ENCODE measurements around the gene ZNF394.
"Not testable (repeated sequence)": the region's sequence is repeated elsewhere in the genome, so short reads cannot be mapped to it uniquely, and the experiment has no call there.

The ZNF394 gene

GRCh38 chr7:99499721-99500636 is at the start of gene ZNF394:
Gene ZNF394 (minus strand): TSS chr7:99500281. CDS start chr7:99500093, 188 bp downstream.
- peak; percentile 78 to 84 for DNase-seq

DNA sequence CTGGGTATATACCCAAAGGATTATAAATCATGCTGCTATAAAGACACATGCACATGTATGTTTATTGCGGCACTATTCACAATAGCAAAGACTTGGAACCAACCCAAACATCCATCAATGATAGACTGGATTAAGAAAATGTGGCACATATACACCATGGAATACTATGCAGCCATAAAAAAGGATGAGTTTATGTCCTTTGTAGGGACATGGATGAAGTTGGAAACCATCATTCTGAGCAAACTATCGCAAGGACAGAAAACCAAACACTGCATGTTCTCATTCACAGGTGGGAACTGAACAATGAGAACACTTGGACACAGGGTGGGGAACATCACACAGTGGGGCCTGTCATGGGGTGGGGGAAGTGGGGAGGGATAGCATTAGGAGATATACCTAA is 49.5 kb upstream of the ZNF394 start:
- DNase-seq, result not testable (repeated sequence)

GRCh38 chr7:99545308-99545707 is 45.2 kb upstream of the ZNF394 start:
- DNase-seq, result not testable (repeated sequence)

GRCh38 chr7:99543916-99544315 is 43.8 kb upstream of the ZNF394 start:
- DNase-seq, result no peak

DNA sequence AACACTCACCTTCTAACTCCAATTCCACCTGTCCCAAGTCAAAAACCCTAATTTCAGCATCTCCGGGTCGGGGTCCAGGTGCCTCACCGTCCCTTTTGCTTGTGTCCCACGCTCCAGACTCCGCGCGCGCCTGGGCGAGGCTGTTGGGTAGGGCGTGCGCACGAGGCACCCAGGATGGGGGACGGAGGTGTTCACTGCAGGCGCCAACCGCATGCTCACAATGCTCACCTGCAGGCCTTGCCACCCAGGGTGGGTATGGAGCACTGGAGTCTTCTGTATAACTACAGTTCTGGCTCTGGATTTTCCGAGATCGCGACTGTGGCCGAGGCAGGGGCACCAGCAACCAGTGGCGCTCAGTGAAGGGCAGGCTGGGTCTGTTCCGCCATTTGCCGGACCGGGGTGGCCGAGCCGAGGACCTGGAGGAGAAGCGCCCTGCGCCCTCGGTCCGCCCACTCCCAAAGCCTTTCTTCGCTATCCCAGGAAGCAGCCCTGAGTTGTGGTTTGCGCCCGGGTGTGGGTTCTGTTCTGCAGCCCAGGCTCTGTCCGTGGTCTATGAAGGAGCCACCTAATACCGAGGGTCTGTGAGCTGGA is 43.1 kb upstream of the ZNF394 start:
- DNase-seq, result no peak

DNA sequence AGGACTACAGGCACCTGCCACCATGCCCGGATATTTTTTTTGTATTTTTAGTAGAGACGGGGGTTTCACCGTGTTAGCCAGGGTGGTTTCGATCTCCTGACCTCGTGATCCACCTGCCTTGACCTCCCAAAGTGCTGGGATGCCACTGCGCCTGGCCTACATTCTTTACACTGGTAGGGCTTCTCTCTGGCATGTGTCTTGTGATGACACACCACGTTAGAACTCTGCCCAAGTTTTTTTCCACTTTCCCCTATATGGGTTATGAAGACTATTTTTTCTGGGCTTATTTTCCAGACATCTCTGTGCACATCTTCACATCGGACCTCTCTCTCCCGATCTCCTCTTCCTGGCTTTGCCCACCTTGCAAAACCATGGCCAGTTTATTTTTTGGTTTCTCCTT is 41.1 kb upstream of the ZNF394 start:
- no peak for DNase-seq

DNA sequence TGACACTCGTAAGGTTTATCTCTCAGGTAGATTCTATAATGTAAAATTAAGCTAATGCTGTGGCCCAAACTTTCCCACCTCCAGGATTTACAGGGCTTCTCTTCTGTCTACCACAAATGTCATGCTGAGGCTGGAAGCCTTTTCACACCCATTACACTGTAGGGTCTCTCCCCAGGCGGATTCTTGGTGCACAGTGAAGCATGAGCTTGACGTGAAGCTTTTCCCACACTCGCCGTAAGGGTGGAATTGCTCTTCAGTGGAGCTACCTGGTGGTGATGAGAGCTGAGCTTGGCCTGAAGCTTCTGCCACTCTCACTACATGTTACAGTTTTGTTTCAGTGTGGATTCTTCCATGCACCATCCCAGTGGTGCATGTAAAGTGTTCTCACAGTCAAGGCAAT is 40.5 kb upstream of the ZNF394 start:
- no peak for DNase-seq

DNA sequence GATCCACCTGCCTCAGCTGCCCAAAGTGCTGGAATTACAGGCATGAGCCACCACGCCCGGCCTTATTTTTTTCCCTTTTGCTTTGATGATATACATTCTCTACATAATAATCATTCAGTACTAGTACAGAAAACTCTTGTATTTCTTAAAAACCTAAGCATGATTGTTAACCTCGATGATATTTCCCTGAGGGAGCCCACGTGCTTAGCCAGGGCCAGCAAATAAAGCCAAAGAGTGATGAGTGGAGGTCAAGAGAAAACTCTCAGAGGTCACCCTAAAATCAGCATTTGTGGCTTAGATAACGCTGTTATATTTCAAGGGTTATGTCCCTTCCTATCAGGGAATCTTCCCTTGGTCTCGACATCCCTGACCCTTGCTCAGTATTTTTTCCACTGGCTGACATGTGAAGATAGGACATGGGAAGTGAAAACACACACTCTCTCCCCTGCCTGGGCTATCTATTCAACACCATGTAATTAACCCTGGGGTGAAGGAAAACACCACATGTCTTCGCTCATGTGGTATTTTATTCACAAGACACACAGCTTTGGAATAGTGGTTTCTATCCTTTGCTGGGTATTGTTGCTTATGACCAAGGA is 39.2 kb upstream of the ZNF394 start:
- no peak for DNase-seq

DNA sequence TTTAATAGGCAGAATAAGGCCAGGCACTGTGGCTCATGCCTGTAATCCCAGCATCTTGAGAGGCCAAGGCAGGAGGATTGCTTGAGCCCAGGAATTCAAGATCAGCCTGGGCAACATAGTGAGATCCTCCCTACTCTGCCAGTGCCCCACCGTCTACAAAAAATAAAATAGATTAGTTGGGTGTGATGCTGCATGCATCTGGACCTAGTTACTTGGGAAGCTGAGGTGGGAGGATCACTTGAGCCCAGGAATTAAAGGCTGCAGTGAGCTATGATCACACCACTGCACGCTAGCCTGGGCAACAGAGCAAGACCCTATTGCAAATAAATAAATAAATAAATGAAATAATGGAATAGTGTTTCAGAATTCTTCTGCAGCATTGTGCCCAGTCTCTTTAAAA is 35.6 kb upstream of the ZNF394 start:
- no peak for DNase-seq

GRCh38 chr7:99531354-99531765 is 31.3 kb upstream of the ZNF394 start:
- no peak for DNase-seq

DNA sequence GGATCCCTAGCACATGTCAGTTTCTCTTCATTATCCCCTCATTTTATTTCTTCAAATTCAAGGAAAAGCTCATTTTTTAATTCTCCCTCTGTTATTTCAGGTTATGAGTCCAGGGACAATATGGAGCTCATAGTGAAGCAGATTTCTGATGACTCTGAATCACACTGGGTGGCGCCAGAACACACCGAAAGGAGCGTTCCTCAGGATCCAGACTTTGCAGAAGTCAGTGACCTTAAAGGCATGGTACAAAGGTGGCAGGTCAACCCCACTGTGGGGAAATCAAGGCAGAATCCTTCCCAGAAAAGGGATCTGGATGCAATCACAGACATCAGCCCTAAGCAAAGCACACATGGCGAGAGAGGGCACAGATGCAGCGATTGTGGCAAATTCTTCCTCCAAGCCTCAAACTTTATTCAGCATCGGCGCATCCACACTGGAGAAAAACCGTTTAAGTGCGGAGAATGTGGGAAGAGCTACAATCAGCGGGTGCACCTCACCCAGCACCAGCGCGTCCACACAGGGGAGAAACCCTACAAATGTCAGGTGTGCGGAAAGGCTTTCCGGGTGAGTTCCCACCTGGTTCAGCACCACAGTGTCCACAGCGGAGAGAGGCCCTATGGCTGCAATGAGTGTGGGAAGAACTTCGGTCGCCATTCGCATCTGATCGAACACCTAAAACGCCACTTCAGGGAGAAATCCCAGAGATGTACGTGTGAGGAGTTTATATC is 25.8 kb upstream of the ZNF394 start:
- DNase-seq, result no peak

DNA sequence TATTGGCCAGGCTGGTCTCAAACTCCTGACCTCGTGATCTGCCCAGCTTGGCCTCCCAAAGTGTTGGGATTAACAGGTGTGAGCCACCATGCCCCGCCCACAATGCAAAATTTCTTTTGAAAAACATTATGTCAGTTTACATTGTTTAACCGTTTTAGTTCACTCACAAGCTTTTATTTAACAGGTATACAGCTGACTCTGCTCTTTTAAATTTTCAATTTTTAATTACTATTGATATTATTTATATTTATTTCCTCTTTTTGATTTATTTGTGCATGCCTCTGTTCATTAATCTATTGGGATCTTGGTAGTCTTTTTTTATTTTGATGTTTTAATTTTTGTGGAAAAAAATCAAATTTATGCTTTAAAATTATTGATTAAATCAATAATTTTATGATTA is 21.3 kb upstream of the ZNF394 start:
- no peak for DNase-seq

GRCh38 chr7:99514050-99514449 is 14.0 kb upstream of the ZNF394 start:
- DNase-seq, result no peak

GRCh38 chr7:99505324-99505662 is 5.2 kb upstream of the ZNF394 start:
- no peak for DNase-seq

DNA sequence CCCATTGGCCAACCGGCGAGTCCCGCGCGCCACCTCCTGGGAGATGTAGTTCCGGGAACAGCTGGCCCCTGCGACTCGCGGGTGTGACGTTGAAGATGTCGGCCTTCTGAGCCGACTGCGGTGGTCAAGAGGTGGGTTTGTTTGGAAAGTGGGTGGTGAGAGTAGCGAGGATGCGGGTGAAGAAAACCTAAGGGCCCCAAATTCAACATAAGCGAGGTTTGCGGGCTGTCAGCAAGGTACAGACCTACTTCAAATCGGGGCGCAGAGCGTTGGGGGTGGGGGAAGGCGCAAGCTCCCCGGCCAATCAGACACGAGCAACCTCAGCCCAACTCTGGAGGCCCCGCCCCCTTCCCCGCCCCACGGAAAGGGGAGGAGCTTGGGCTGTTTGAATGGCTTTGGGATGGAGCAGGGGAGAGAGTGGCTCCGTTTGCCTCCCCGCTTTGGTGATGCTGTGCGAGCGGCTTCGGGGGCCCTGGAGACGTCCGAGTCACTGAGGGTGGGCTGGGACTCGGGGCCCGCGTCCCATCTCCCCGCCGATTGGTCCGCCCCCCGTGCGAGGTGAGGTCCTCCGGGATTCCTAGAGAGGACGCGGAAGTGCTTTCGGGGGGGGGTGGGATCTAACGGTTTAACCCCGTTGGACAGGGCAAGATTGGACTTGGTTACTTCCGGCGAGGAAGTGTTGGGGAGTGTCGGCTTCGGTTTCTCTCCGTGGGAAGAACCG is 4.7 kb upstream of the ZNF394 start, which contains the start of gene ZKSCAN5:
ZKSCAN5 (plus strand) TSS at position 60 of the 721 bp plus-strand sequence. CDS start 1,383 bp downstream, outside the sequence.
- peak; percentile 90 to 91 for DNase-seq

DNA sequence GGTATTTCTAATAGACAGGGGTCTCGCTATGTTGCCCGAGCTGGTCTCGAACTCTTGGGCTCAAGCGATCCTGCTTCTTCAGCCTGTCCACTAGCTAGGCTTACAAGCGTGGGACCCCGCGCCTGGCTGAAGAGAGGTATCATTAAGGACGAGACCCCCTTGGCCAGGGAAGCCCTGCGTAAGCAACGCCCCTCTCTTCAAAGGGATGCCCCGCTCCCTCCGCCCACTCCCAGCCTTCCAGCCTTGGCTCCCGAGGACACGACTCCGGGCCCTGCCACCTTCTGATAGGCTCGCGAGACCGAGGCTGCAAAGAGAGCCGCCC is 4.2 kb upstream of the ZNF394 start:
- DNase-seq, result peak; percentile 91 to 96

DNA sequence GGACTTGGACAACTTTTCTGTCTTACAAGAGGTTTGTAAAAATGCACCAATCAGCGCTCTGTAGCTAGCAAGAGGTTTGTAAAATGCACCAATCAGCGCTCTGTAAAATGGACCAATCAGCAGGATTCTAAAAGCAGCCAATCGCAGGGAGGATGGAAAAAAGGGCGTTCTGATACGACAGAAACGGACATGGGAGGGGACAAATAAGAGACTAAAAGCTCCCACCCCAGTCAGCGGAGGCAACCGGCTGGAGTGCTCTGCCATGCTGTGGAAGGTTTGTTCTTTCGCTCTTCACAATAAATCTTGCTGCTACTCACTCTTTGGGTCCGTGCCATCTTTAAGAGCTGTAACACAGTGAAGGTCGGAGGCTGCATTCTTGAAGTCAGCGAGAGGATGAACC is 1.2 kb upstream of the ZNF394 start:
- not testable (repeated sequence) for DNase-seq

DNA sequence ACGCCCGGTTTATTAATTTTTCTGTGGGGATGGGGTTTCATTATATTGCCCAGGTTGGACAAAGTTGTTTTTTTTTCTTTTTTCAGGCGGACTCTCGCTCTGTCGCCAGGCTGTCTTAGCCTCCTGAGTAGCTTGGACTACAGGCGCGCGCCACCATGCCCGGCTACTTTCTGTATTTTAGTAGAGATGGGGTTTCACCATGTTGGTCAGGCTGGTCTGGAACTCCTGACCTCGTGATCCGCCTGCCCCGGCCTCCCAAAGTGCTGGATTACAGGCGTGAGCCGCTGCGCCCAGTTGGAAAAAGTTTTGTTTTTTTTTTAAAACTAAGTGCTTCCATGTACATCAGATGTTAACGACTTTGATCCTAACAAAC is 542 bp upstream of the ZNF394 start:
- DNase-seq, result no peak

DNA sequence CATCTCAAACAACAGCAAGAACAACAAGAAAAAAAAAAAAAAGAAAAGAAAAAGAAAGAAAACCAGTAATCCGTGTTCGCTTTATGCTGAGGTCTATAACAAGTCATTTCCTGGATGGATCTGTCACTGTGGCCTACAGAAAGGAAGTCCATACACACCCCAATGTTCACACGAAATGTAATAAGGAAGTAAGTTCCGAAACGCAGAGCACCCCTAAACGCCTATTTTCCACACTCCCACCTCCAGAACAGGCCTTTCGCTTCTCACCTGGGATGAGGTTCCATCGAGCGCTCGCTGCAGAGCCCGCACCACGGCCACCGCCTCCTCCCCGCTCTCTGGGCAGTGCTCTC is 735 bp downstream of the ZNF394 start:
- DNase-seq, result no peak

DNA sequence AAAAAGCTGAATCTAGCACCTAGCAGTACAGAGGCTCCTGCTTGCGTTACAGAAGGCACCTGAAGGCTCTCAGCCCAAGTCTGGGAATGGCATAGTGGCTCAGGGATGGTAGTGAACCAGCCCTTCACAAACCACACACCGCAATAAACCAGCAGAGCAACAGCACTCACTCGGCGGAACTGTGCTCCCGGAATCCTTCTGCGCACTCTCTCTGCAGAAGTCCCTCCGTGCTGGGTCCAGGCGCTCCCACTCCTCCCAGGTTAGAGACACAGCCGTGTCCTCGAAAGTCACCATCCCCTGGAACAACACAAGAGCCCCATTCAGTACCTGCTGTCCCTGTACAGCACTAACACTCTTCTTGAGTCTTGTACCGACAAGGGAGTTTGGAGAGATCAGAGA is 1.5 kb downstream of the ZNF394 start:
- no peak for DNase-seq

DNA sequence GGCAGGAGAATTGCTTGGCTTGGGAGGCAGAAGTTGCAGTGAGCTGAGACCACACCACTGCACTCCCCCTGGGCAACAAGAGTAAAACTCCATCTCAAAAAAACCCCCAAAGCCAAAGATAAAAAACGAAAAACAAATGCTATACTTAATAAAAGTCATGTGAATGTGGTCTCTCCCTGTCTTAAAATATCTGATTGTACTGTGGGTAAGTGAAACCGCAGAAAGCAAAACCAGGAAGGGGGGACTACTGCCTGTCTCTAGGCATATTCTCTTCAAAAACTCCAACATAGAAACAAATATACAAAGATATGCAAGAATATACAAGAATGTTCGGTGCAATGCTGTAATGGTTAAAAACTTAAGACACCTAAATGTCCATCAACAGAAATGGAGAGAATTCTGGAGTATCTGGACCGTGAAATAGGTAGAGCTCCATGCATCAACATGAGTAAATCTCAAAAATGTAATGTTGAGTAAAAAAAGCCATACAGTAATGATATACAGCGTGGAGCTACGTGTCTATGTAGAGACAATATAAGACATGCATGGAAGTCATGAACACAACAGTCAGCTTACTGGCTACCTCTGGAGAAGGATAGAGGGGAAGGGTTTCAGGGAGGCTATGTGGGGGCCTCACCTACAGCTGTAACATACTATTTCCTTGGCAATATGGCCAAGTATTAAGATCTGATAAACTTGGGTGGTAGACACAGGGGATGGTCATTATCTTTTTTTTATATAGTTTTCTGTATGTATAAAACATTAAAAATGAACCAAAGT is 2.1 kb downstream of the ZNF394 start:
- no peak for DNase-seq

DNA sequence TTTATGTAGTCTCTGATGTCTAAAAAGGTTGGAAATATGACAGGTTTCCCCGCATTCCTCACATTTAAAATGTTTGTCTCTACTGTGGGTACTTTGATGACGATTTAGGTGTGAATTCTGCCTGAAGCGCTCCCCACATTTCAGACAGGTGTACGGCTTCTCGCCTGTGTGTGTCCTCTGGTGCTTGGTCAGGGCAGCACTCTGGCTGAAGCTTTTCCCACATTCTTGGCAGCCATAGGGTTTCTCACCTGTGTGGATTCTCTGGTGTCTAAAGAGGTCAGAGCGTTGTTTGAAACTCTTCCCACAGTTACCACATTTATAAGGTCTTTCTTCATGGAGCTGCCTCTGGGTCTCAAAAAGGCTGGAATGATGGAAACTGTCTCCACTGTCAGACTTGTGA is 6.3 kb downstream of the ZNF394 start:
- no peak for DNase-seq
